HG03280 (cell line): Measurements from ENCODE around the gene VCPKMT.
"Not testable (repeated sequence)": the region's sequence is repeated elsewhere in the genome, so short reads cannot be mapped to it uniquely, and the experiment has no call there.

Experiments used
- ATAC-seq: cut with Tn5 transposase; IDR thresholded peaks from one replicate; pipeline ENCODE4 v1.9.1; 2021; ENCODE audit warnings: mild to moderate bottlenecking, moderate library complexity; ENCODE audit not compliant: unreplicated experiment

Gene VCPKMT

GRCh38 chr14:50093496-50093895, 22.9 kb downstream of the VCPKMT start:
- no peak for ATAC-seq

- no peak for ATAC-seq
Measured at GRCh38 chr14:50092006-50092555, 24.3 kb downstream of the VCPKMT start.

DNA sequence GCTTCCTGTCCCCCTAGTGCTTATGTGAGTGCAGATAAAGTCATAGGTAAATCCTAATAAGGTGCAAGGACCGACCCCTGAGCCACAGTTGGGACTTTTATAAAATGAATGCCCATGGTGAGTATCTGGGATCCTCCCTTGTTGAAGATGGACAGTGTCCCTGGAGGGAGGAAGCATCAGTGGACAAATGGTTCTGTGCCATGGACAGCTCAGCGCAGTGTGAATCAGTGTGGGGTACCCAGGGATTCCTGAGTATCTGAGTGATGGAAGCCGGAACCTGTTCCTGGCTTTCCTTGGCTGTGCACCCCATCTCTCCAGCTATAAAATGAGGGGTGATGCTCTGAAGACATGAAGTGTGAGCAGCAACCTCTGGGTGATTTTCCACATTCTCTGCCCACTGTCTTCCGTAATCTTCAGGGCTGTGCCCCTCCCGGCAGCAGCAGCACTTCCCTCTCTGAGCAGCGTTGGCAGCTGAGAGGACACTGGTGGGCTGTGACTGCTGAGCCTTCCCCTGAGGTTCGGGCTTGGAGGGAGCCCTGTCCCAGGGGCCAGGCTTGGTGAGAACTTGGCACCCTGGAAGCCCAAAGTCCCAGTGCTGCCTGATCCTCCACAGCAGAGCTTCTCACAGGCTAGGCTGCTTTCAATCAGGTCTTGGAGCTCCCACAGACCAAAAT, 25.0 kb downstream of the VCPKMT start:
- ATAC-seq, result no peak

DNA sequence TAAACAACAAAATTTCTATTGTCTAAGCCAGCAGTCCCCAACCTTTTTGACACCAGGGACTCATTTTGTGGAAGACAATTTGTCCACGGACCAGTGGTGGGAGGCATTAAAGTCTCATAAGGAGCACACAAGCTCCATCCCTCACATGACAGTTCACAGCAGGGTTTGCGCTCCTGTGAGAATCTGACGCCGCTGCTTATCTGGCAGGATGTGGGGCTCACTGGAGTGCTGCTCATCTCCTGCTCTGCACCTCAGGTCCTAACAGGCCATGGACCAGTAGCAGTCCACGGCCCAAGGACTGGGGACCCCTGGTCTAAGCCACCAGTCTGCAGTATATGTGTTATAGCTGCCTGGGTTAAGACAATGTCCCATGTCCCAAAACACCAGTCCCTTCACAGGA, 27.2 kb downstream of the VCPKMT start:
- no peak for ATAC-seq

DNA sequence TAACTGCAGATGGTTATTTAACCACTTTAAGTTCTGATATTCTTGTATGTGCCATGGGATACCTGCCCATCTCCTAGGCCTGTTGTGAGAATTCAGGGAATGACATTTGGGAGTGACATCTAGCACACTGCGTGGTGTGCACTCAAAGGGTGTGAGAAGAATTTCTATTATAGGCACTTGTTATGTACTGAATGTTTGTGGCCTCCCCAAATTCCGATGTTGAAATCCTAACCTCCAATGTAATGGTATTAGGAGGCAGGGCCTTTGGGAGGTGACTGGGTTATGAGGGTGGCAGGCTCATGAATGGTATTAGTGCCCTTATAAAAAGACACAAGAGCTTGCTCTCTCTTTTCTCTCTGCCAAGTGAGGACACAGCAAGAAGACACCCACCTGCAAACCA, 27.6 kb downstream of the VCPKMT start:
- no peak for ATAC-seq

- ATAC-seq, result no peak
Measured at GRCh38 chr14:50088117-50088515, 28.3 kb downstream of the VCPKMT start.

- no peak for ATAC-seq
Measured at GRCh38 chr14:50087341-50088116, 28.8 kb downstream of the VCPKMT start.

GRCh38 chr14:50086321-50086711, 30.1 kb downstream of the VCPKMT start:
- no peak for ATAC-seq

DNA sequence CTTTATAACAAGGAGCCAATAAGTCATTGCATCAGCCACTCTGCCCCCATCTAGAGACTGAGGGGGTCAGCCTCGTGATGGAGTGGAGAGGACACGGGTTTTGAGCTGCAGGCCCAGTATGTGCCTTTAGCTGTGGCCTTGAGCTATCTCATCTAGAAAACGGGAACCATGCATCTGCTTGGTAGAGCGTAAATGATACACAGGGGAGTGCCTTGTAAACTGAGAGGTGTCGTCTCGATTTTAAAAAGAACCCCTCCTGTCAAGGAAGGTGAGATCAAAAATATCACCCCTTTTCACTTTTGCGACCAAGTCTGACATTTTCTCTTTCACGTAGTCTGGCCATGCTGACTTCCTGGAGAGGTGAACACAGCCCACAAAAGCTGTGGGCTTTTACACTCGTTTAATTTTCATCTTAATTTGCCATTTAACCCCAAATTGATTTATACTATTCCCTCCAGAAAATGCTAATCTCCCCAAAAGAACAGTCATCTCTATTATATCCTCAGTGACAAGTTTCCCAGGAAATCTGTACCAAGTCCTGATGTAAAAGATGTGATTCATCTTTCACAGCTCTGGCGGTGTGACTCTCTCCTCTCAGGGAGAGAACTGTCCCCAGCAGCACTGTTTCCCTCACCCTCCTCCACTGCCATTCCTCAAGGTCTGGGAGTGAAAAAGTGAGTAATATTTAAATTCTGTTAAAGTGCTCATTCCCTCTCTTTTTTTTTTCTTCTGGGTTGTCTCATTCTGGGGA, 30.6 kb downstream of the VCPKMT start:
- ATAC-seq, result peak; percentile 59

GRCh38 chr14:50084666-50085065, 31.7 kb downstream of the VCPKMT start:
- ATAC-seq, result no peak

- peak; percentile 37 for ATAC-seq
Measured at GRCh38 chr14:50083467-50084337, 32.7 kb downstream of the VCPKMT start.

DNA sequence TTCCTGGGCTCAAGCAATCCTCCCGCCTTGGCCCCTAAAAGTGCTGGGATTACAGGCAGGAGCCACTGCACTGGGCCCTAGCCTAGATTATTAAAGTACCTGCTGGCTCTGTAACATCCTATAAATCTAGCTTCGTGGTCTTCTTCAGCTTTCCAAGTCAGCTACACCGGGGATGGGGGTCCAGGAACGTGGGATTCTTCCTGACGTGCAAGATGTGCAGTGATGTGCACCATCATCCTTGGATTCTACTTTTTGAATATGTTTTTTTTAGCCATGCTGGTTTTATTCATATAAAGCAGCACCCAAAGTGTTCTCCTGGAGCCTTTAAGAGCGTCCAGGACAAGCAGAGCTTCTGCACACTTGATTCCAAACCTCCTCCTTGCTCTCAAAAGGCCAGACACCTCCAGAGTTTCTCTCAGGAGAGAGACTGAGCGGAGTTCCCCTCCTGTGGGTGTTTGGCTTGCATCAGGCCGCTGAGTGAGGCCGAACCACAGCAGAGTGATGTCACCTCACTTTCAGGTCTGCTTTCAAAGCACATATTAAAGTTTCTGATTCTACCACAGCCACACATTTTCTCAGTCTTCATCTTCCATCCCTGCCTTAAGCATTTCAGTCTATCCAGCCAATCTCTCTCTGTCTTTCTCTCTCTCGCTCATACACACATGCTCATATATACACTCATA, 33.4 kb downstream of the VCPKMT start:
- peak; percentile 72 for ATAC-seq

DNA sequence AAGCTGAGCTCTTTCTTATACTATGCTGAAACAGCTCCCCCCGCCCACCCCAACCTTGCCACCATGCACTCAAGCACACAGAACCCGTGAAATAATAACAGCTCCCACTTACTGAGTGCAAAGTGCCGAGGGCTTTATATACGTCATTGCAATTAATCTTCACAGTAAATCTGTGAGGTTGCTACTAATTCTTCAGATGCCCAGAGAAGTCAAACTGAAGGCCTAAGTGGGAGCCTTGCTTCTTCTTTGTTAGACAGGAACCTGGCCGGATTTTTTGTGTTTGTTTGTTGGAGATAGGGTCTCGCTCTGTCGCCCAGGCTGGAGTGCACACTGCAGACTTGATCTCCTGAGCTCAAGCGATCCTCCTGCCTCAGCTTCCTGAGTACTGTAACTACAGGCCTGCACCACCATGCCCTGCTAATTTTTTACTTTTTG, 34.0 kb downstream of the VCPKMT start:
- no peak for ATAC-seq

DNA sequence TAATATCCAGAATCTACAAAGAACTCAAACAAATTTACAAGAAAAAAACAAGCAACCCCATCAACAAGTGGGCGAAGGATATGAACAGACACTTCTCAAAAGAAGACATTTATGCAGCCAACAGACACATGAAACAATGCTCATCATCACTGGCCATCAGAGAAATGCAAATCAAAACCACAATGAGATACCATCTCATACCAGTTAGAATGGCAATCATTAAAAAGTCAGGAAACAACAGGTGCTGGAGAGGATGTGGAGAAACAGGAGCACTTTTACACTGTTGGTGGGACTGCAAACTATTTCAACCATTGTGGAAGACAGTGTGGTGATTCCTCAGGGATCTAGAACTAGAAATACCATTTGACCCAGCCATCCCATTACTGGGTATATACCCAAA, 37.3 kb downstream of the VCPKMT start:
- ATAC-seq, result not testable (repeated sequence)

DNA sequence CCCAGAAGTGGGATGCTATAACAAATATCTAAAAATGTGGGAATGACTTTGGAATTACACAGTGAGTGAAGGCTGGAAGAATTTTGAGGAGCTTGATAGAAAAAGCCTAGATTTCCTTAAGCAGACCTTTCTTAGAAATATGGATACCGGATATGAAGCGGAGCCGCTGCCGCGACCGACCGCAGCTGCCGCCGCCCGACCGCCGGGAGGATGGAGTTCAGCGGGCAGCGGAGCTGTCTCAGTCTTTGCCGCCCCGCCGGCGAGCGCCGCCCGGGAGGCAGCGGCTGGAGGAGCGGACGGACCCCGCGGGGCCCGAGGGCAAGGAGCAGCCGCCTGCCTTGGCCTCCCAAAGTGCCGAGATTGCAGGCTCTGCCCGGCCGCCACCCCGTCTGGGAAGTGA, 42.7 kb downstream of the VCPKMT start:
- not testable (repeated sequence) for ATAC-seq

DNA sequence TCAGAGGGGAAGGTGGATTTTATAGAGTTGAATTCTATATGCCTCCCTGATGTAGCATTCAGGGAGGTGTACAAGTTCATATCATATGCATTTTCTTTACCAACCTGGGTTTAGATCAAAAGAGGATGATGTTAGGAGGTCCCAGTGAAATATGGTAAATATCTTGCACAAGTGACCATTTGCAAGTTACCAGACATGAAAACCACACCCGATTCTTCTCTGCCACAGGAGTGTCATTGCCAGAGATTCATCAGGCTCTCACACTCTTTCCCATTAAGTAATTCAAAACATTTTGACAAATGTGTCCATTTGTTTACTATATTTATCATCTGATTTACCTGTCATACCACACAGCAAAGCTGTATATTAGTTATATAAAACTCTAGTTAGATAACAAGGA, 44.0 kb downstream of the VCPKMT start:
- no peak for ATAC-seq

DNA sequence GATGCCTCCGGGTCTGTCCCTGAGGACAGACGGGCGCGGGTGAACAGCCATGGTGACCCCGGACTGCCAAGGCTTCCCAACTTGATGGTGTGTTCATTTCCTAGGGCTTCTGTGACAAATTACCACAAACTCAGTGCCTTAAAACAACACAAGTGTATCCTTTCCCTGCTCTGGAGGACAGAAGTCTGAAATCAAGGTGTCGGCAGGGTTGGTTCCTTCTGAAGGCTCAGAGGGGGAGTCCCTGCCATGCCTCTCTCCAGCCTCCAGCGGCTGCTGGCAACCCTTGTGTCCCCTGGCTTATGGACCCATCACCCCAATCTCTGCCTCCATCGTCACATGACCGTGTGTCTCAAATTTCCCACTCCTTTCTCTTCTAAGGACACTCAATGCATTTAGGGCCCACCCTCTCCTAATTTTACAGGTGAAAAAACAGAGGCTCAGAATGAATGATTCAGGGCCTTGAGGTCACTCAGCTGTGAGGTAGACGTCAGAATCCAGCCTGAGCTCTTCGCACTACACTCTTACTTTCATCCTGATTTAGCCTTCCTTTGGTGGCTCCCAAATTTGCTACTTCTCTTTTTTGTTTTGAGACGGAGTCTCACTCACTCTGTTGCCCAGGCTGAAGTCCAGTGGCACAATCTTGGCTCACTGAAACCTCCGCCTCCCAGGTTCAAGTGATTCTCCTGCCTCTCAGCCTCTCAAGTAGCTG, 45.4 kb downstream of the VCPKMT start:
- ATAC-seq, result no peak

- ATAC-seq, result no peak
Measured at GRCh38 chr14:50070230-50070629, 46.1 kb downstream of the VCPKMT start.

DNA sequence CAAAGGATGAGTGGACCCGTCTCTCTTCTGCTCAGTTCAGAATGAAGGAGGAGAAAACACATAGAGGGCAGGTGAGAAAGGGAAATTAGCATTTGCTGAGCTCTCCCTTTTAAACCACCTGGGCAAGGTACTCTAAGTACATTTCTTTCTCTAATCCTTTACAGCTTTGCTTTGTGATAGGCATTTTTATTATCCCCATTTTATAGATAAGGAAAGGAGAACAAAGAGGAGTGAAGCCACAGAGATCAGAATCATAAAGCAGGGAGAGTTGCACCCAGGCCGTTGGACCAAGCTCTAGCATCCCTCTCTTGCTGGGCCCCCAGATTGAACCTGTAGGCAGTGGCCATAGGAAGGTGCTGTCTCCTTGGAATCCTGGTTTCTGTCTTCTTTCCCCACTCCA, 47.0 kb downstream of the VCPKMT start:
- ATAC-seq, result no peak
